Chondrocyte (in vitro differentiated cells): Measurements from ENCODE around the gene IGLON5. TPM values are rescaled to one million over a fixed set of nuclear protein-coding genes. Genes with fewer than 3 reads are reported as not detected.

Source experiments
- DNase-seq: peaks from one replicate; pipeline ENCODE4 v3.0.0; 2021; ENCODE audit warnings: mixed read lengths, low spot score
- H3K27ac Mint-ChIP-seq: one replicate; pipeline ENCODE4 v1.8.0; 2021; ENCODE audit warnings: mild to moderate bottlenecking, moderate library complexity, mixed read lengths; ENCODE audit not compliant: unreplicated experiment
- H3K27me3 Mint-ChIP-seq: 2 replicates; pipeline ENCODE4 v1.8.0; 2021; ENCODE audit warnings: low read depth, mixed read lengths
- H3K36me3 Mint-ChIP-seq: 2 replicates; pipeline ENCODE4 v1.8.0; 2021; ENCODE audit warnings: low read depth, mixed read lengths
- H3K4me1 Mint-ChIP-seq: 2 replicates; pipeline ENCODE4 v1.8.0; 2021; ENCODE audit warnings: low read depth, mild to moderate bottlenecking, mixed read lengths
- H3K4me3 Mint-ChIP-seq: one replicate; pipeline ENCODE4 v1.8.0; 2021; ENCODE audit warnings: mild to moderate bottlenecking, moderate library complexity, mixed read lengths; ENCODE audit not compliant: unreplicated experiment
- H3K9me3 Mint-ChIP-seq: 2 replicates; pipeline ENCODE4 v1.8.0; 2021; ENCODE audit warnings: low read depth, mixed read lengths
- long read RNA-seq: library from polyadenylated mRNA; stranded (forward); transcript quantifications from one replicate; pipeline ENCODE4 v2.0.0, GENCODE V29; 2021
- total RNA-seq: library from RNA; stranded (reverse); gene quantifications from 3 replicates; pipeline ENCODE4 v1.2.1, GENCODE V29; 2021
- TF ChIP-seq, protein P1 (sequence below): fragments of 200-600 bp; sonication (generic); IDR thresholded peaks from 2 replicates; pipeline ENCODE4 v1.5.0; 2021; ENCODE audit warnings: antibody characterized with exemption, mild to moderate bottlenecking, moderate library complexity

IGLON5 gene
- 0.07 TPM in 1 of 3 replicates, not detected in the others for total RNA-seq
- long read RNA-seq, result 0 reads

DNA sequence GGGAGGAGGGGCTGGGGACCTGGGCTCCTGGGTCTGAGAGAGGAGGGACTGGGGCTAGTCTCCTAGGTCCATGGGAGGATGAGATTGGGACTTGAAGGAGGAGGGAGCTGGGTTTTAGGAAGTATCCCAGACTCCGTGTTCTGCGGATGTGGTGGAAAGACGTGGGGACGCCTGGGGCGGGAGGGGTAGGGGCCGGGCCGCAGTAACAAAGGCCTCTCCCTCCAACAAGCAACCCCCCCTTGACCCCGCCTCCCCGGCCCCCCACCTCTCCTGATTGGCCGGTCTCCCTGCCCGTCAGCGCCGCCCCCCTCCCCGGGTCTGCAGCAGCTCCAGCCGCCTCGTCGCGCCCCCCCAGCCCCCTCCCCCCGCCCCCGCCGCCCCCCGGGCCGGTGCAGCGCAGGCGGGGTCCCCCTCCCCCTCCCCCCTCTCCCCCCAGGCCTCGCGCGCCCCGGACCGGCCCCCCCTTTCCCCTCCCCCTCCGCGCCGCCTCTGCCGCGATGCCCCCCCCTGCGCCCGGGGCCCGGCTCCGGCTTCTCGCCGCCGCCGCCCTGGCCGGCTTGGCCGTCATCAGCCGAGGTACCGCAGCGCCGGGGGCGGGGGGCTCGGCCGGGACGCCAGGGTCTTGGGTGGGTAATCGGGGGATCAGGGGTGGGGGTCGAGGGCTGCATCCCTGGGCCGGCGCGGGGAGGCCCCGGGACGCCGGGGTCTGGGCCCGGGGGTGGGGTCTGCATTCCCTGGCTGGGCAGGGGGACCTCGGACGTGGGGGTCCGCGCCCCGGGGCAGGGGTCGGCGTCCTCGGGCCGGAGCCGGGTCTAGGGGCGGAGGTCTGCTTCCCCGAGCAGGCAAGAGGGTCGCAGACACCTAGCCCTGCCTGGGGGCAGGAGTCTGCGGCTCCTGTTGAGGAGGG is at the start of gene IGLON5:
Gene IGLON5 (plus strand): TSS at position 294 of the 907 bp plus-strand sequence. CDS start 204 bp downstream, at position 498.
- DNase-seq, result no peak
- H3K4me3 Mint-ChIP-seq, result no peak within 1 kb of the TSS
- H3K9me3 Mint-ChIP-seq, result peaks cover 24% of the 10 kb centered on the region

GRCh38 chr19:51263808-51264207 is 47.6 kb upstream of the IGLON5 start:
- no peaks in the 10 kb centered on the region for H3K4me1 Mint-ChIP-seq
- H3K36me3 Mint-ChIP-seq, result no peaks in the 10 kb centered on the region
- TF ChIP-seq, protein P1, sequence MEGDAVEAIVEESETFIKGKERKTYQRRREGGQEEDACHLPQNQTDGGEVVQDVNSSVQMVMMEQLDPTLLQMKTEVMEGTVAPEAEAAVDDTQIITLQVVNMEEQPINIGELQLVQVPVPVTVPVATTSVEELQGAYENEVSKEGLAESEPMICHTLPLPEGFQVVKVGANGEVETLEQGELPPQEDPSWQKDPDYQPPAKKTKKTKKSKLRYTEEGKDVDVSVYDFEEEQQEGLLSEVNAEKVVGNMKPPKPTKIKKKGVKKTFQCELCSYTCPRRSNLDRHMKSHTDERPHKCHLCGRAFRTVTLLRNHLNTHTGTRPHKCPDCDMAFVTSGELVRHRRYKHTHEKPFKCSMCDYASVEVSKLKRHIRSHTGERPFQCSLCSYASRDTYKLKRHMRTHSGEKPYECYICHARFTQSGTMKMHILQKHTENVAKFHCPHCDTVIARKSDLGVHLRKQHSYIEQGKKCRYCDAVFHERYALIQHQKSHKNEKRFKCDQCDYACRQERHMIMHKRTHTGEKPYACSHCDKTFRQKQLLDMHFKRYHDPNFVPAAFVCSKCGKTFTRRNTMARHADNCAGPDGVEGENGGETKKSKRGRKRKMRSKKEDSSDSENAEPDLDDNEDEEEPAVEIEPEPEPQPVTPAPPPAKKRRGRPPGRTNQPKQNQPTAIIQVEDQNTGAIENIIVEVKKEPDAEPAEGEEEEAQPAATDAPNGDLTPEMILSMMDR, result no peak
- no peak for DNase-seq
- no peaks in the 10 kb centered on the region for H3K9me3 Mint-ChIP-seq
- no peak overlapping the region for H3K4me3 Mint-ChIP-seq
- H3K27me3 Mint-ChIP-seq, result no peaks in the 10 kb centered on the region
- no peak overlapping the region for H3K27ac Mint-ChIP-seq

More for the DNA sequence above, at the start of gene IGLON5:
- TF ChIP-seq, protein P1, result no peak
- peaks cover 31% of the 10 kb centered on the region for H3K27me3 Mint-ChIP-seq
- peaks cover 3% of the 10 kb centered on the region for H3K4me1 Mint-ChIP-seq
- H3K27ac Mint-ChIP-seq, result no peak within 1 kb of the TSS
- no peaks in the 10 kb centered on the region for H3K36me3 Mint-ChIP-seq

DNA sequence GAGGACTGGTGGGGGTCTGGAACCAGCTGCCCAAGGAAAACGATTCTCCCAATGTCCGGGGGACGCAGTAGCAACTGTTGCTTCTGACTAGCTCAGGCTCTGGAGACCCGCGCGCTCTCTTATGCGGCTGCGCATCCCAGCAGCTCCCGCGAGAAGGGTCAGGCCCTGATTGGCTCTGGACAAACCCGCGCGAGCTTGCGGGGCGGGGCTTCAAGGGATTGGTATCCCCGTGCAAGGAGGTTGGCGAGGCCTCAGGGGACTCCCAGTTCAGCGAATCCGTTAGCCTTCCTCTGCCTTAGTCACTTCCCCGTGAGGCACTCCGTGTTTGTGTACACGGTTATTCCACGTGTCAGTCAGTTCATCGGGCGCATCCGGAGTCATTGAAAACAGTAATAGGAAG is 40.4 kb upstream of the IGLON5 start:
- no peak overlapping the region for H3K4me3 Mint-ChIP-seq
- H3K27me3 Mint-ChIP-seq, result no peaks in the 10 kb centered on the region
- peaks cover 3% of the 10 kb centered on the region for H3K9me3 Mint-ChIP-seq
- TF ChIP-seq, protein P1, result no peak
- H3K4me1 Mint-ChIP-seq, result no peaks in the 10 kb centered on the region
- no peak for DNase-seq
- no peaks in the 10 kb centered on the region for H3K36me3 Mint-ChIP-seq
- H3K27ac Mint-ChIP-seq, result no peak overlapping the region

DNA sequence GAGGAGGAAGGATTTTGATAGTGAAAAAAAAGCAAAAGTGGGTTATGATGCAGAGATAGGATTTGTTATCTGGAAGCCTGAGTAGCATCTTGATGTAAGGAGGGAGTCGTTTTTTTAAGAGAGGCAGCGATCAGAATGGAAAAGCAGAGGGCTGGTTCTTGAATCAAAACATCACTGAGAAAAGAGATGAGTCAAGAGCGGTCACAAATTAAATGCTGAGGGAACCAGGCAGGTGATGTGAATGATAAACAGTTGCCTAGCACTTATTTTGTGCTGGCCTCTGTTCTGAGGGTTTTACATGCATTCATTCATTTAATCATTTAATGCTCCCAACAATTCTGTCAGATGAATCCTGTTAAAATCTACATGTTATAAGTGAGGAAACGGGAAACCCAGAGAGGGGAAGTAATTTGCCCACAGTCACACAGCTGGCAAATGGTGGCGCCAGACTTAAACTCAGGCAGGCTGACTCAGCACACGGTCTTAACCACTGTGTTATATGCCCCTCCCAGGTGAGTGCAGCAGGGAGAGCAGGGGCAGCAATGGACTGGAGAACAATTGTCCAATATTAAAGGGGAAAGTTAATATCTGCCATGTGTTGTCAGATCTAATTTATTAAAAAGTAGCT is 39.1 kb upstream of the IGLON5 start:
- DNase-seq, result no peak
- Mint-ChIP-seq H3K4me1 (no peaks in the 10 kb centered on the region), H3K4me3 (no peak overlapping the region), H3K27ac (no peak overlapping the region), H3K36me3 (no peaks in the 10 kb centered on the region), H3K9me3 (peaks cover 3% of the 10 kb centered on the region), H3K27me3 (no peaks in the 10 kb centered on the region)
- TF ChIP-seq, protein P1, result no peak

DNA sequence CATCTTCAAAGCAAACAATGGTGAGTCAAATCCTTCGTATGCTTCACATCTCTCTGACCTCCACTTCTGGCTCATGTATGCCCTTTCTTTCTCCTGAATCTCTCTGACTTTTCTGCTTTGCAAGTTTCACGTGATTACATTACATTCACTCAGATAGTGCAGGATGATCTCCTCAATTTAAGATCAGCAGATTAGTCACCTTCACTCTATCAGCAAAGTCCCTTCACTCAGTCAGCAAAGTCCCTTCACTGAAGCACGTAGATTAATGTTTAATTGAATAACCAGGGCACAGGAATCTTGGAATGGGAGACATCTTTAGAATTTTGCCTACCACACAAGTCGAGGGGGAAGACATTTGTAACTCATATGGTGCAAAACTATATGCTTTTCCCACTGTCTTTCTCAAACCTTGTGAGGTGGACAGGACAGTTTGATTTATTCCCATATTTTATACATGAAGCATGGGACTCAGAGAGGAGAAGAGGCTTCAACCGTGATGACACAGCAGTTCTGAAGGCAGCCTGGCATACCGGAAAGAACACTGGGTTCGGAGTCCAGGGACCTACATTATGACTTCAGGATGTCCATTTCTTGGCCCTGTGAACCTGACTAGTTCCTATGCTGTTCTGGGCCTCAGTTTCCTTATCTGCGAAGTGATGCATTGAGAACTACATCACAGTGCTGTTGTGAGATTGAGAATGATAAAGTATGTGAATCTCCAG is 37.2 kb upstream of the IGLON5 start:
- TF ChIP-seq, protein P1, result no peak
- Mint-ChIP-seq H3K4me1 (no peaks in the 10 kb centered on the region), H3K27me3 (no peaks in the 10 kb centered on the region), H3K4me3 (no peak overlapping the region), H3K9me3 (peaks cover 6% of the 10 kb centered on the region), H3K36me3 (no peaks in the 10 kb centered on the region), H3K27ac (no peak overlapping the region)
- DNase-seq, result no peak
